Activated naive CD4-positive, alpha-beta T cell treated with anti-CD3 and anti-CD28 coated beads for 36 hours (primary cell): ENCODE results near the gene TRERF1. TPM values are rescaled to one million over a fixed set of nuclear protein-coding genes. Genes with fewer than 3 reads are reported as not detected.

Source experiments
- CTCF ChIA-PET: fragments of 350-600 bp; sonication (Branson Sonifier 250); formaldehyde crosslinking; loops from one replicate; lab custom pipeline; 2021; ENCODE audit warnings: antibody characterized with exemption; lab: Charles Lee
- DNase-seq: peaks from one replicate; pipeline ENCODE4 v3.0.0-alpha.2; 2020
- H3K27ac Mint-ChIP-seq: one replicate; pipeline ENCODE4 v1.8.0; 2021; ENCODE audit warnings: mild to moderate bottlenecking, mixed read lengths
- H3K27me3 Mint-ChIP-seq: one replicate; pipeline ENCODE4 v1.8.0; 2021; ENCODE audit warnings: low read depth, mixed read lengths
- H3K36me3 Mint-ChIP-seq: one replicate; pipeline ENCODE4 v1.8.0; 2021; ENCODE audit warnings: low read depth, mixed read lengths
- H3K4me1 Mint-ChIP-seq: one replicate; pipeline ENCODE4 v1.8.0; 2021; ENCODE audit warnings: low read depth, mixed read lengths
- H3K4me3 Mint-ChIP-seq: one replicate; pipeline ENCODE4 v1.8.0; 2021; ENCODE audit warnings: mild to moderate bottlenecking, moderate library complexity, mixed read lengths
- H3K9me3 Mint-ChIP-seq: one replicate; pipeline ENCODE4 v1.8.0; 2021; ENCODE audit warnings: mixed read lengths
- intact Hi-C: fragments of 100-400 bp; cut with micrococcal nuclease; formaldehyde crosslinking; loops from one replicate; pipeline ENCODE4 v1.15.1; 2023
- total RNA-seq, 2 experiments: library from RNA; stranded (reverse); gene quantifications; one replicate each; pipeline ENCODE4 v1.2.3, GENCODE V29; 2021

The TRERF1 gene
- total RNA-seq, 2 experiments from 2014 or later: 6.7 to 6.9 TPM

DNA sequence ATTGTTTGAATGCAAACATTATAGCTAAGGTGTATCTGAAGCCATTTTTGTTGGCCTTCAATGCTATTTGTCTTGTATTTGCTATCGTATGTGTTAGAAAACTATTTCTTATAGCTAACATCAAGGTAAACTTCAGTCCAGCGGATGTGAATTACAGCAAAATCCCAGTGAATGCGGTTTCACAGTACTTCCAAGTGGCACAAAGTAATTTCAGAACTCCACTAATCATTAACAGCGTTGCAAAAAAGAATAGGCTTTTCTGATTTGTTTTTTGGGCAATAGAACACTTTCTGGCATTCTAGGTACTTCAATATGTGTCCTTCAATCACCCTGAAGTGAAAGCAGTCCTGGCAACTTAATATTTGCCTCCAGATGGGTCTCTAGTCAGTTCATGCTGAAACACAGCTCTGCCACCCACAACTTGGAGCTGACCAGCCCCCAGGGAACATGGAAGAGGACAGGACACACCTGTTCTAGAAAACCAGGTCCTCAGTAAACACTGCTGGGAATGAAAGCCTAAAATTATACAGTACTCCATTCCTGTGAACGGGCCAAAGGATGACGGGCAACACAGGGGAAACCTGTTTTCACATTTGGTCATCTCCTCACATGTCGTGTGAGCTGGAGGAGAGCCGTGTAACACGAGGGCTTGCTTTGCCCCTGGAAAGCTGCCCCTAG is 224.4 kb downstream of the TRERF1 start:
- Mint-ChIP-seq H3K27me3 (no peaks in the 10 kb centered on the region), H3K9me3 (no peaks in the 10 kb centered on the region), H3K4me1 (peaks cover 15% of the 10 kb centered on the region), H3K36me3 (no peaks in the 10 kb centered on the region), H3K4me3 (no peak overlapping the region), H3K27ac (no peak overlapping the region)
- DNase-seq: no peak
- CTCF ChIA-PET: interaction anchor here (1.4 to 2.4 kb wide), 3 partner anchors 13 to 320 kb away, joined by 4 to 12 read pairs (median 10); no protein-coding TSS in a partner anchor
- intact Hi-C loops: no loop called here

DNA sequence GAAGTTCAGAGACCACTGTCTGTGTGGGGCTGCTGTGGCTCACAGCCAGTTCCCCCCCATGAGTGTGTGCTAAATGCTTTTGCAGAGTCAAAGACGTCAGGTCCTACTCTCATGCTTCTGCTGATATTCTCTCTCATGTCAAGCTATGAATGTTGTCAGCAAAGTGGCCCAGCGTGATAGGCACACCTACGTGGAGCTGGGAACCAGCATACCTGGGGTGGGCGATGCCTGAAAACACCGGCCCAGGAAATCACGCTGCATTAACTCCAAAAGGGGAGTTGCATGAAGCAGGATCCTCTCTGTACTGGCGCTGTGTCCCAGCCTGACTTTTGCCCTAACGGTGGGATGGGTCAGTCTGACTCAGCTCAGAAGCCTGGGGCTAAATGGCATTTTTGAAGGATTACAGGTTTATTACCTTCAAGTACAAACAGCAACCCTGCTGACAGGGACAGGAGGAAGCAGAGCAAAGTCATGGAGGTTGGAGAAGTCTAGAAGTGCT is 225.0 kb downstream of the TRERF1 start:
- Mint-ChIP-seq H3K27me3 (no peaks in the 10 kb centered on the region), H3K9me3 (no peaks in the 10 kb centered on the region), H3K36me3 (no peaks in the 10 kb centered on the region), H3K27ac (no peak overlapping the region), H3K4me1 (peaks cover 15% of the 10 kb centered on the region), H3K4me3 (no peak overlapping the region)
- no peak for DNase-seq
- CTCF ChIA-PET: interaction anchor here (0.5 to 2.4 kb wide), 5 partner anchors 12 to 321 kb away, joined by 3 to 12 read pairs (median 4); no protein-coding TSS in a partner anchor
- intact Hi-C loops: no loop called here

DNA sequence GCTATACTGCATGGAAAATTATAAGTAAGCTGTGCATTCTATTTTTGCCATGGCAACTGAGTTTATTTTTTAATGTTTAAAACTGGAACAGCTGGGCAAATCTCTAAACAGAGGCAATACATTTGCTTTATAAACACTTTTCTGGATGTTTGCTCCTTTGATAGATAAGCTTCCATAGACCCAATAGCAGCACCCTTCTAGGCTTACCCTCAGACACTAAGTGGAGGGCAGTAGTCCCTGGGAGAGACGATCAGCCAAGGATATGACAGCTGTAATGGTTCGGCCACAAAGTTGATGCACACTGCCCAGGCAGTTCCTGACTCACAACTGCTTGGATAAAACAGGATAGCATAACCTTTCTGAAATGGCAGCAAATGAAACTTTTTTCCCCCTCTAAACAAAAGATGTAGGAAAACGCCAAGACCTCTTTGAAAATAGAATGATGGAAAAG is 225.5 kb downstream of the TRERF1 start:
- H3K36me3 Mint-ChIP-seq: no peaks in the 10 kb centered on the region
- no peak for DNase-seq
- no peaks in the 10 kb centered on the region for H3K27me3 Mint-ChIP-seq
- H3K4me3 Mint-ChIP-seq: no peak overlapping the region
- no peak overlapping the region for H3K27ac Mint-ChIP-seq
- intact Hi-C loops: no loop called here
- H3K4me1 Mint-ChIP-seq: peaks cover 17% of the 10 kb centered on the region
- CTCF ChIA-PET: interaction anchor here (0.5 to 2.4 kb wide), 5 partner anchors 12 to 321 kb away, joined by 3 to 12 read pairs (median 4); no protein-coding TSS in a partner anchor
- no peaks in the 10 kb centered on the region for H3K9me3 Mint-ChIP-seq

DNA sequence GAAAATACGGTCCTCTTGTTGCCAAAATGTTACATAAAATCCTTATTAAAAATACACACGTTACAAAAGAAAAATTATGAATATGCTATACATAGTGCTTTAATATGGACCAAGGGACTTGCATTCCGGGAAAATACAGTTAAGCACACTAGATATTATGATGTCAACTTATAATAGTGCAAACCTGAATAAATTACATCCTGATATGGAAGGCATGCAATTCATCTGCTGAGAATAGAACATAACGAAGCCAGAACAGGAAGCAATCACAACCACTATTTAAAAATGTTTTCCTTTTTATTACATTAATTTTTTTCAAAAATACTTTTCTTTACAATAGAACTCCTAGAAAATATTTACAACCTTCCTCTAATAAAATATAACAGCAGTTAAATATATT is 226.3 kb downstream of the TRERF1 start:
- DNase-seq: no peak
- Mint-ChIP-seq H3K4me3 (no peak overlapping the region), H3K4me1 (peaks cover 22% of the 10 kb centered on the region), H3K36me3 (no peaks in the 10 kb centered on the region), H3K27me3 (no peaks in the 10 kb centered on the region), H3K9me3 (no peaks in the 10 kb centered on the region), H3K27ac (no peak overlapping the region)
- CTCF ChIA-PET: interaction anchor here (0.6 to 1.6 kb wide), 3 partner anchors 11 to 369 kb away, joined by 3 to 5 read pairs (median 4); no protein-coding TSS in a partner anchor
- intact Hi-C loops: loop anchor here (2.0 kb wide), 1 partner anchor 115 kb away; no protein-coding TSS in a partner anchor

DNA sequence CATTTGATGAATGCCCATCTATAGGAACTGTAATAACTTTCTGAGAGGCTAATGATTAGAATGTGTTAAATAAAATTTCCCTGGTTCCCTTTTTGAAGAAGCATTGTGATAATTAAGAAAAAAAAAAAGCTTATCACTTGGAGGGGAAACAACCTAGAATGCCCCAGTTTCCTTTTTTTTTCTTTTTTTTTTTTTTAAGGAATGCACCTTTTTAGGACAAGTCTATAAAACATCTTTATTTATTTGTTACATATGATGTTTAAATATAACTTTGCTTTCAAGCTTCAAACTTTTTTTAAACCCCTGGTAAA is 226.7 kb downstream of the TRERF1 start:
- Mint-ChIP-seq H3K36me3 (no peaks in the 10 kb centered on the region), H3K27ac (no peak overlapping the region), H3K27me3 (no peaks in the 10 kb centered on the region), H3K9me3 (no peaks in the 10 kb centered on the region), H3K4me3 (no peak overlapping the region), H3K4me1 (peaks cover 22% of the 10 kb centered on the region)
- CTCF ChIA-PET: interaction anchor here (0.6 to 1.6 kb wide), 2 partner anchors 10 to 370 kb away, joined by 3 to 5 read pairs; no protein-coding TSS in a partner anchor
- no peak for DNase-seq
- intact Hi-C loops: loop anchor here (2.0 kb wide), 1 partner anchor 116 kb away; no protein-coding TSS in a partner anchor

DNA sequence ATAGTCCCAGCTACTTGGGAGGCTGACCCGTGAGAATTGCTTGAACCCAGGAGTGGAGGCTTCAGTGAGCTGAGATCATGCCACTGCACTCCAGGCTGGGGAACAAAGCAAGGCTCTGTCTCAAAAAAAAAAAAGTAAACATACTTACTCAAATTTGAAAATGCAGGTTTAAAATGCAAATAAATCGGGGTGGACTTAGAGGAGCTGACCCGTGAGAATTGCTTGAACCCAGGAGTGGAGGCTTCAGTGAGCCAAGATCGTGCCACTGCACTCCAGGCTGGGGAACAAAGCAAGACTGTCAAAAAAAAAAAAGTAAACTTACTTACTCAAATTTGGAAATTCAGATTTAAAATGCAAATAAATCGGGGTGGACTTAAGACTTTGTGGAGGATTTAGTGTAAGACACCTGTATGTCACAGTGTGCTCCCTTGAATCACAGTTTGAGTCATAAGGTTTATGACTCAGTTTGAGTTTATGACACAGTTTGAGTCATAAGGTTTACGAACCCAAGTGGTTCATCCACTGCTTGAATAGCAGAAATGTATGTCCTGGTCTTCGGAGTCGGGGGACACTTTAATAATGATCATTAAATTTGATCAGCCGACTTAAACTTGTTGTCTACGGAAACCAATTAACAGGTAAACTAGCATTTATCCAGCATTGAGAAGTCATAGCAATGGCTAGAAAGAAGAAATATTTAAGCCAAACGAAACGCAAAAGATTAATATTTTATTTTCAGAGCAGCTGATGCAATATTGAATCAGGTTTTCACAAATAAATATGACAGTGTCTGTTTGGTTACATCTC is 227.3 kb downstream of the TRERF1 start:
- H3K27ac Mint-ChIP-seq: peak overlapping the region; percentile 80
- CTCF ChIA-PET: interaction anchor here (0.6 to 1.6 kb wide), 3 partner anchors 10 to 370 kb away, joined by 3 to 5 read pairs (median 3); no protein-coding TSS in a partner anchor
- H3K4me1 Mint-ChIP-seq: peaks cover 22% of the 10 kb centered on the region
- no peaks in the 10 kb centered on the region for H3K9me3 Mint-ChIP-seq
- DNase-seq: peak; percentile 17
- H3K4me3 Mint-ChIP-seq: peak overlapping the region; percentile 36
- H3K36me3 Mint-ChIP-seq: no peaks in the 10 kb centered on the region
- no peaks in the 10 kb centered on the region for H3K27me3 Mint-ChIP-seq
- intact Hi-C loops: loop anchor here (1.0 to 2.0 kb wide), 4 partner anchors 13 to 166 kb away; no protein-coding TSS in a partner anchor

DNA sequence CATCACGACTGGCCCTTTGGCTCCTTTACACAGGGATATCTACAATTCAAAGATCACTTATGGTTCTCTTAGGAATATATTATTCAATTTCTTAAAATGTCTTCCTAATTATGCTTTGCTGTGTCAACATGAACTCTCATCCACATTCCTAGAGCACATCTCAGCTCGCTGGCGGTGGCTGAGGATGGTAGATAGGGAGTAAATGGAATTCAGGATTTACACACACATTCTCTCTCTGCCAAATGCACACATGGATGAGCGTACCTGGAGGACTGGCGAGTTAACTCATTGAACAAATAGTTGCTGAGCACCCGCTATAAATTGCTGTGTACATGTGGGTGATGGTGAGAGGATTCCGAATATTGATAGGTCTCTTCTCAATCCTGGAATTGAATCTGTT is 229.3 kb downstream of the TRERF1 start:
- intact Hi-C loops: no loop called here
- Mint-ChIP-seq H3K36me3 (peaks cover 2% of the 10 kb centered on the region), H3K9me3 (no peaks in the 10 kb centered on the region), H3K27ac (no peak overlapping the region), H3K27me3 (no peaks in the 10 kb centered on the region), H3K4me3 (no peak overlapping the region), H3K4me1 (peaks cover 29% of the 10 kb centered on the region)
- CTCF ChIA-PET: no interaction called here
- DNase-seq: no peak

DNA sequence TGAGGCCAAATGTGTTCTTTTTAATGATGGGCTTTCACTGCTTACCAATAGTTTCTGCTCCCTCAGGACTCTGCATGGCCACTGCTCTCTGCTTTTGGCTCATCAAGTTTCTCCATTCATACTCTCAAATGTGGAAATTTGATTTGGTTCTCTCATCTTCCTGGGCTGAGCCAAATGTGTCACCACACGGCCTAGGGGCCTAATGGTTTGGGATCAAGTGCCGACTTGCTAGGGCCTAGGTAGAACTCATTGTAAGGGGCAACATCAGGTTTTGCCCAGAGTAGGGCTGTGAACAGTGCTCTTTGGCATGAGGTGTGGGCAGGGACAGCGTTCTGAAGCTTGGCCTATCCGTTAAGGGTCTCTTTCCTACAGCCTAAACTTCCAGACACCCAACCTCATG is 230.2 kb downstream of the TRERF1 start:
- no peak overlapping the region for H3K27ac Mint-ChIP-seq

DNA sequence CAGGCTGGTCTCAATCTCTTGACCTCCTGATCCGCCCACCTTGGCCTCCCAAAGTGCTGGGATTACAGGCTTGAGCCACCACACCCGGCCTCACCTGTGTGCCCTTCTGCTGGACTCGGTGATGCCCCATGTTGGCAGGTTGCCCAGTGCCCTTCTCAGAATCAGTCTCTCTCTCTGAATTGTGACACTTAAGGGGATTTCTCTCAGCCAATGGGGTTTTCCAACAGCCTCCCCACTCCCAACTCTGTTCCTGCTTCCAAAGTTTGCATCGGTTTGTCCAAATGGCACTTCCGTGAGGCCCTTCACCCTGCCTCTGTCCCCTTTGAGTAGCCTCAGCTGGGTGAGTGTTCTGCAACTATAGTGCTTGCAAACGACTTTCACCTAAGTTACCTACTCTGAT is 230.9 kb downstream of the TRERF1 start:
- CTCF ChIA-PET: no interaction called here
- H3K36me3 Mint-ChIP-seq: peaks cover 3% of the 10 kb centered on the region
- no peak overlapping the region for H3K4me3 Mint-ChIP-seq
- no peaks in the 10 kb centered on the region for H3K27me3 Mint-ChIP-seq
- H3K9me3 Mint-ChIP-seq: no peaks in the 10 kb centered on the region
- peaks cover 41% of the 10 kb centered on the region for H3K4me1 Mint-ChIP-seq
- DNase-seq: peak; percentile 33
- H3K27ac Mint-ChIP-seq: no peak overlapping the region
- intact Hi-C loops: no loop called here

More for the DNA sequence above, 230.2 kb downstream of the TRERF1 start:
- CTCF ChIA-PET: no interaction called here
- Mint-ChIP-seq H3K4me3 (no peak overlapping the region), H3K36me3 (peaks cover 3% of the 10 kb centered on the region), H3K27me3 (no peaks in the 10 kb centered on the region), H3K4me1 (peaks cover 34% of the 10 kb centered on the region), H3K9me3 (no peaks in the 10 kb centered on the region)
- intact Hi-C loops: no loop called here
- DNase-seq: no peak

DNA sequence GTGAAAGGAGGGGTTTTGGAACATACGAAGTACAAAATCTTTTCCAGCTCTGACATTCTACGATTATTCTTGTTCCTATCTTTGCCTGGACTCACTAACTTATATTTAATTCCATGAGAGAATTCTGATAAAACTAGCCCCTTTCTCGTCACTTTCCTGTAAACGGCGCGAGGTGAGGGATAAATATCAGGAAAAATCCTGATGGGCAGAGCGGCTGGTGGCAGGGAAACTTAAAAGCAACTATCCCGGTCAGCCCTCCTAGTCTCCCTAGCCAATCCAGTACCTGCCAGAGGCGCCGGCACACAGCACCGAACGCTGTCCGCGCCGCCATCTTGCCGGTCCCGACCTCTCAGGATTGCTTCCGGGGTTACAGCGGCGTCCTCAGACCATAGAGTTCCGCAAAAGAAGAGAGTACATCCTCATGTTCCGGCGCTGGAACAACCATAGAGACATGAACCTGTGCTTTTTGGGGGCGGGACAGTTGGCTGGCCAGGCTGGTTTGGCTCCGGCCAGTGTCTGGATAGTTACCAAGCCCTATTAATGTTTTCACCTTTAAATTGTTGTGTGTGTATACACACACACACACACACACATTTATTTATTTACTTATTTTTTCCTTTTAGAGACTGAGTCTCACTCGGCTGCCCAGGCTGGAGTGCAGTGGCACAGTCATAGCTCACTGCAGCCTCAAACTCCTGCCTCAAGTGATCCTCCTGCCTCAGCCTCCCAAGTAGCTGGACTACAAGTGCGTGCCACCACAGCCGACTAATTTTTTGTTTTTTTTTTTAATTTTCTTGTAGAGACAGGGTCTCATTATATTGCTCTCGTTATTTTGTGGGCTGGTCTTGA is 234.0 kb downstream of the TRERF1 start, which contains the start of gene MRPS10:
MRPS10 (minus strand) TSS at position 343 of the 849 bp plus-strand sequence; CDS start at position 331, 12 bp downstream.
- peak; percentile 96 for DNase-seq
- H3K4me3 Mint-ChIP-seq: peak within 1 kb of the TSS; percentile 94
- peaks cover 7% of the 10 kb centered on the region for H3K36me3 Mint-ChIP-seq
- peak within 1 kb of the TSS; percentile 88 for H3K27ac Mint-ChIP-seq
- peaks cover 37% of the 10 kb centered on the region for H3K4me1 Mint-ChIP-seq
- CTCF ChIA-PET: interaction anchor here (0.6 to 6.3 kb wide), 3 partner anchors 159 to 430 kb away, joined by 3 to 49 read pairs (median 6); partner anchors contain the start of gene TOMM6
- no peaks in the 10 kb centered on the region for H3K9me3 Mint-ChIP-seq
- no peaks in the 10 kb centered on the region for H3K27me3 Mint-ChIP-seq
- intact Hi-C loops: loop anchor here (1.0 to 5.0 kb wide), 10 partner anchors 40 to 675 kb away; partner anchors contain the start of genes BYSL, MED20, PRICKLE4 and RPL7L1

DNA sequence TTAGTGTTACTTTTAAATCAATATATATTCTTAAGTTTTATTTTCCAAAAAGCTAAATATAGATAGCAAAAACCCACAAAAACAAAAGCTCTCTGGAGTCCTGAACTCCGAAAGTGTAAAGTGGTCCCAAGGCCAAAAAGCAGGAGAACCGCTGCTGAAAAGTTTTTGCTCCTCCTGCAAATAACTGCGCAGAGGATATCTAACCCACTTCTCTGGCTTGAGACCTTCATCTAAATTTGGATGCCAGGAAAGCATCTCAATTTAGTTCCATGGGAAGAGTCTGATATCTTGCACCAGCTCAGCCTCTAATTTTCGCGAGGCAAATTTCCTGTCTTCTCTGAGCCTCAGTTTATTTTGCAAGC is 234.6 kb downstream of the TRERF1 start:
- intact Hi-C loops: loop anchor here (1.0 to 5.0 kb wide), 10 partner anchors 40 to 675 kb away; partner anchors contain the start of genes BYSL, MED20, PRICKLE4 and RPL7L1
- H3K4me1 Mint-ChIP-seq: peaks cover 37% of the 10 kb centered on the region
- H3K4me3 Mint-ChIP-seq: peak overlapping the region; percentile 94
- H3K27ac Mint-ChIP-seq: peak overlapping the region; percentile 88
- no peaks in the 10 kb centered on the region for H3K9me3 Mint-ChIP-seq
- DNase-seq: no peak
- CTCF ChIA-PET: interaction anchor here (0.6 to 6.3 kb wide), 3 partner anchors 159 to 430 kb away, joined by 3 to 49 read pairs (median 6); partner anchors contain the start of gene TOMM6
- peaks cover 9% of the 10 kb centered on the region for H3K36me3 Mint-ChIP-seq
- H3K27me3 Mint-ChIP-seq: no peaks in the 10 kb centered on the region
